HPDE6-E6E7 (cell line): Measurements from ENCODE around the gene TRIM44.
"Not testable (repeated sequence)": the region's sequence is repeated elsewhere in the genome, so short reads cannot be mapped to it uniquely, and the experiment has no call there.

Experiments used
- DNase-seq: peaks from one replicate; pipeline ENCODE4 v3.0.0; 2011; ENCODE audit warnings: missing footprints; ENCODE audit errors: extremely low spot score

TRIM44 gene

GRCh38 chr11:35814720-35815305 is 152.2 kb downstream of the TRIM44 start:
- no peak for DNase-seq

- no peak for DNase-seq
Measured at GRCh38 chr11:35815556-35816315, 153.2 kb downstream of the TRIM44 start.

GRCh38 chr11:35820614-35821013 is 158.0 kb downstream of the TRIM44 start:
- no peak for DNase-seq

DNA sequence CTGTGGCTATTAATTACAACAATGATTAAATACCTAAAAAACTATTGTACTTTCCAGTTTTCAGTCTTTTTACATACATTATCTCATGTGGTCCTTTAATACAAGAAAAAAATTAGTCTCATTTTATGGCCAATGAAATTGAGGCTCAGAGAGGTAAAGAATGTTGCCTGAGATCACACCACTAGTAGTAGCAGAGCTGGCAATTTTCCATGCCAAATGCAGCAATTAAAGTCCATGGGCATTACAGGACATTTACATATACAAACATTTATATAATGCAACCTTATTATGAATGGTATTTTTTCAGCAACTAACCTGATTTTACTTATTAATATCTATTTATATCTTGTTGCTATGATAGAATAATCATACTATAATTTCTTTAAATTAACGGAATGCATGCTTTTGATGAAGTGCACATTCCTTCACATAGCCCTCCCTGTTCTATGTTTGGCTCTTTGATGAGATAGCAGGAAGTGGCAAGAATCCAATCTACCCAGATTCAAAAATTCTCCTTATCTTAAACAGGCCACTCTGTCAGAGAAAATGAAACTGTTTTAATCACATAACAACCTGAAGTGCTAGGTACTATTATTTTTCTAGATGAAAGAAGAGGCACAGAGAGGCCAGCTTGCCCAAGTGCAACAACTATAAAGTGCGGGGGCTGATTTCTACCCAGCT is 160.4 kb downstream of the TRIM44 start:
- no peak for DNase-seq

DNA sequence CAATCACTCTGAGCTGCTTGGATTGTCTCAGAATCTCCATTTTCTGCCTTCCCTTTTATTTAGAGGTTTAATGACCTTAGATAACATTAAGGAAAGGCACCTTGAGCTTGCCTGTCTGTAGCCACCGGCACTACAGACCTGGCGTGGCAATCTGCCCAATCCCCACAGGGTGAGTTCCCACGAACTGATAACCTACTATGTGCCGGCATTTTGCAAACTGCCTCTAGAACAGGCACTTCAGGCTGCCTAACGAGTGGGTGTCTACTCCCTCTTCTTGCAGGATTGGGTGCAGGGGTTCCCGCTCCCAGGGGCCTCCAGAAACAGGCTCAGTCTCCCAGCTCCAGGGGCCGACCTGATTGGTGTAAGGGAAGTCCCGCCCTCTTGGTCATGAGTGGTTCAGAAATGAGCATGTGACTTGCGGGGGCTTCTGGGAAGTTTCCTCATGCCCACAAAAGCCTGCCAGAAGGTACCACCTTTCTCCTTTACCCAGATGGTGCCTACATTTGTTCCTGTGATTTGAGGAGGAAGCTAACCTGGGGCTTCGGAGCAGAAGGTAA is 161.2 kb downstream of the TRIM44 start:
- DNase-seq: no peak

DNA sequence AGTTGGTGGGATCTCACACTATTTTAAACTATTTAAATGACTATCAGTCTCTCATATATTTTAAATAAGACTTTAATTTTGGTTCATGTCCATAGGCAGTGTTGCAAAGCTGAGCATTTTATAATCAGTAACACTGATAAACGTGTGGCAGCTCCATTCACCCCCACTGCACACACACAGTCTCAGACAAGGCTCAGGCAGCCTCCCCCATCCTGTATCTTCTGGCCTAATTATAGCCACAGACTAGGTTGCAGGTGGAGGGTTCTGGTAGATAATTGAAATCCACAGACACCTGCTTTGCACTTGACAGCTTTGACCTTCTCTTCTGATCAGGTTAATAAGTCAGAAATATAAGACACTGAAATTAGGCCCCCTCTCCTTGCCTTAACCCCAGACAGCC is 162.8 kb downstream of the TRIM44 start:
- DNase-seq: no peak

GRCh38 chr11:35826006-35826405 is 163.4 kb downstream of the TRIM44 start:
- DNase-seq: no peak

GRCh38 chr11:35826949-35827348 is 164.4 kb downstream of the TRIM44 start:
- no peak for DNase-seq

GRCh38 chr11:35836205-35836604 is 173.6 kb downstream of the TRIM44 start:
- no peak for DNase-seq

- no peak for DNase-seq
Measured at GRCh38 chr11:35838071-35838470, 175.5 kb downstream of the TRIM44 start.

- not testable (repeated sequence) for DNase-seq
Measured at GRCh38 chr11:35838697-35839367, 176.3 kb downstream of the TRIM44 start.

GRCh38 chr11:35839368-35840161 is 177.0 kb downstream of the TRIM44 start:
- no peak for DNase-seq

DNA sequence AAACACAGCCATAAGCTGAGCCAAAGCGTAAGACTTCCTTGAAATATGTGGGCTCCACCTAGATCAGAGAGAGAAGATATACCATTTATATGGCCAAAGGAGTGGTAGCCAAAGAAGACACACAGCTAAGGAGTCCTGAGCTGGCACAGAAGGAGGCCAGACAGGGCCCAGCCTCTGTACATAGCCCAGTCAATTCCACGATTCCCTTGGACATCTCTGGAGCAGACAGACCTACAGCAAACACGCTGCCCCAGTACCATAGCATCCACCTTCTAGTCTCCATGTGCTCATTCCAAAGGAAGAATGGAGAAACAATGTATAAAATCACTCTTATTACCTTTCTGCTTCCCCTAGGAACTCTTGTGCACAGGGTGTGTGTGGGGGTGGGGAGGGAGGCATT is 179.2 kb downstream of the TRIM44 start:
- no peak for DNase-seq

- no peak for DNase-seq
Measured at GRCh38 chr11:35842958-35843357, 180.4 kb downstream of the TRIM44 start.

- no peak for DNase-seq
Measured at GRCh38 chr11:35844579-35844978, 182.0 kb downstream of the TRIM44 start.

GRCh38 chr11:35845860-35846259 is 183.3 kb downstream of the TRIM44 start:
- DNase-seq: no peak

GRCh38 chr11:35846874-35847273 is 184.3 kb downstream of the TRIM44 start:
- no peak for DNase-seq

DNA sequence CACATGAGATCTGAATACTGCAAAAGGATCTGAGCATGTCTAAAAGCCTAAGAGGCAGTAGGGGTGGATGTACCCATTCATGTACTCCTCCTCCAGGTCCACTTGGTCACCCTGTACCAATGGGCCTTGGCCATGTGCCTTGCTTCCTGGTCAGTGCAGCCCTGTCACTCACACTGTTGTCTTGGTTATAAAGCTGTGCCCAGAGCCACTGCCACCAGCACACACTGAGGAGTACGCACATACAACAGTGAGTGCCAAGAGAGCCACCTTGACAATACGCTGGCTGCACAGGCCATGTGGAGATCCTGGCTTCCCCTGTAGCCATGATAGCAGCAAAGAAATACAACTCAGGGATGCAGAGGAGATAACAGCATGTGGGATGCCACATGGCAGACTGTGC is 184.9 kb downstream of the TRIM44 start:
- DNase-seq: no peak

DNA sequence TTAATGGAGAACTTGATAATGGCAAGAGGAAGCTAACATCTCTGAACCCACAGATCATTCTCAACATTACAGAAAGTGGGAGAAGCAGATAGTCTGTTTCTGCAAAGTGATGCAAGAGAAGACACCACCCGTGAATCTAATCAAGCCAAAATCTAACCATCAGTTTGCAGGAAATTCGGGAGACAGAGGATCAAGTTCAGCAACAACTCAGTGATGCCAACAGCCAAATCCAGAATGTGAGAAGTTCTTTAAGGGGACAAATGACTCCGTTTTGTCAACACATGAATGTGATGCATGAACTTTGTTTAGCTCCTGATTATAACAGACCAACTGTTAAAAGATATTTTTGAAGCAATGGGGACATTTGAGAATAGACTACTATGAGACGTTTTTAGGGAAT is 186.0 kb downstream of the TRIM44 start:
- DNase-seq: no peak

GRCh38 chr11:35850191-35850590 is 187.6 kb downstream of the TRIM44 start:
- DNase-seq: no peak

- DNase-seq: no peak
Measured at GRCh38 chr11:35851342-35851741, 188.8 kb downstream of the TRIM44 start.
